ENCODE measurements around the gene GFI1. TPM values are rescaled to one million over a fixed set of nuclear protein-coding genes. Genes with fewer than 3 reads are reported as not detected.
A peak's percentile ranks its signal among the peaks of the same experiment; 100 is the strongest.

The GFI1 gene
- polyA plus RNA-seq, 2 of the 4 experiments (the other 2 are of a cell fraction), result 0.08 to 0.18 TPM

DNA sequence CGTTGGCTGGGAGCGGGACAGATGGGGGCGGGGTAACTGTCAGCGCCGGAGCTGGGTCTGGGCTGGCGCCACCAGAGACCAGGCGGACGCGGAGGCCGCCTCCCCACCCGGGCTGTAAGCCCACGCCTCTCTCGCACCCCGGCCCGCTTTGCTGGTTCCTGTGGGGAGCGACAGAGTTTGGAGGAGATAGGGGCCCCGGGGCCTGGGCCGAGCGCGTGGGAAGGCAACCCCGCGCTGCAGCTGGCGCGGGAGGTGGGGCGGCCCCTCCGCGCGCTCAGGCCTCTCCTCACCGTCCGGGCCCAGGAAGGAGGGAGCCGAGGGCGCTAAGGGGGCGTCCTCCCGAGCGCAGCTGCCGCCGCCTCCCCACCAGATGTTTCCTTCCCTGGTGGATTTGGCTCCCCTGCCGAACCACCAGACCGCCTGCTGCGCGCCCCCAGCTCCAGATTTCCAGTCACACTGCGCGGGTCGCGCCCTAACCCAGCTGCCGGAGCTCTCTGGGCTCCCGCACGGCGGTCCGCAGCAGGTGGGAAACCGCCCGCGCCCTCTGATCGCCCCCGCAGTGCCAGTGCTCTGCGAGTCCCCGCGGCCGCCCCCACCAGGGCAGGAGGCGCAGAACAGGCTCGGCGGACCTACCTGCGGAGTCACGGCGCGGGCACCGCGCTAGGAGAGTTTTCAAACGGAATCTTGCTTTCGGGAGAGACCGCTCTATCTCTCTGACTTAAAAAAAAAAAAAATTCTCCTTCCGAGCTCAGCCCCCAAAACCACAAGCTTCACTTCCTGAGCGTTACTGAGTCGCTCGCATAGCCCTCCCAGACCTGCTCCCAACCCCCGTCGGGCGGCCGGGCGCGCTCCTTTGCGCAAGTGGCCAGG is 1.1 kb downstream of the GFI1 start:
- ATAC-seq, result peak; percentile 59 to 76
- 0% methylated on average over 8 of the region's 82 CpGs for WGBS (ENCODE audit: missing lambda C conversion rate)
- CTCF ChIA-PET, result interaction anchor here (0.6 to 2.5 kb wide), 6 partner anchors 8 to 319 kb away, joined by 3 to 11 read pairs (median 5); no protein-coding TSS in a partner anchor
- no peaks in the 10 kb centered on the region for H3K9me3 ChIP-seq
- DNase-seq (ENCODE audit: low read depth in 1 of 2, low spot score in 1 of 2), result peak in 1 of 2 experiments; percentile 53
- TF ChIP-seq SMC3 (IDR thresholded peaks at IDR 0.05) (no peak), HOXB5 (CRISPR knock-in tag; IDR thresholded peaks at IDR 0.05) (no peak), NPAS2 (CRISPR knock-in tag; IDR thresholded peaks at IDR 0.05; ENCODE audit: borderline replicate concordance) (no peak), RNF2 (IDR thresholded peaks at IDR 0.05; ENCODE audit: borderline replicate concordance, low read depth) (peak; percentile 65; the same call in 1 of the 2 replicates), HDAC2 (IDR thresholded peaks at IDR 0.05) (no peak), TFCP2L1 (CRISPR knock-in tag; IDR thresholded peaks at IDR 0.05) (no peak)
- TF ChIP-seq, protein P1, sequence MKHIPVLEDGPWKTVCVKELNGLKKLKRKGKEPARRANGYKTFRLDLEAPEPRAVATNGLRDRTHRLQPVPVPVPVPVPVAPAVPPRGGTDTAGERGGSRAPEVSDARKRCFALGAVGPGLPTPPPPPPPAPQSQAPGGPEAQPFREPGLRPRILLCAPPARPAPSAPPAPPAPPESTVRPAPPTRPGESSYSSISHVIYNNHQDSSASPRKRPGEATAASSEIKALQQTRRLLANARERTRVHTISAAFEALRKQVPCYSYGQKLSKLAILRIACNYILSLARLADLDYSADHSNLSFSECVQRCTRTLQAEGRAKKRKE (CRISPR knock-in tag; IDR thresholded peaks at IDR 0.05; ENCODE audit: low read depth), result no peak
- H3K27ac ChIP-seq, result peak overlapping the region; percentile 35 to 73; a peak in 3 of 6 replicates
- no peak for FAIRE-seq
- POLR2A ChIA-PET, result no interaction called here
- H3K4me2 ChIP-seq, result peak overlapping the region; percentile 99
- H3K4me1 ChIP-seq, result peaks cover 28% of the 10 kb centered on the region; the same call in 2 of the 3 replicates
- peak overlapping the region; percentile 66 for H3K4me3 ChIP-seq

DNA sequence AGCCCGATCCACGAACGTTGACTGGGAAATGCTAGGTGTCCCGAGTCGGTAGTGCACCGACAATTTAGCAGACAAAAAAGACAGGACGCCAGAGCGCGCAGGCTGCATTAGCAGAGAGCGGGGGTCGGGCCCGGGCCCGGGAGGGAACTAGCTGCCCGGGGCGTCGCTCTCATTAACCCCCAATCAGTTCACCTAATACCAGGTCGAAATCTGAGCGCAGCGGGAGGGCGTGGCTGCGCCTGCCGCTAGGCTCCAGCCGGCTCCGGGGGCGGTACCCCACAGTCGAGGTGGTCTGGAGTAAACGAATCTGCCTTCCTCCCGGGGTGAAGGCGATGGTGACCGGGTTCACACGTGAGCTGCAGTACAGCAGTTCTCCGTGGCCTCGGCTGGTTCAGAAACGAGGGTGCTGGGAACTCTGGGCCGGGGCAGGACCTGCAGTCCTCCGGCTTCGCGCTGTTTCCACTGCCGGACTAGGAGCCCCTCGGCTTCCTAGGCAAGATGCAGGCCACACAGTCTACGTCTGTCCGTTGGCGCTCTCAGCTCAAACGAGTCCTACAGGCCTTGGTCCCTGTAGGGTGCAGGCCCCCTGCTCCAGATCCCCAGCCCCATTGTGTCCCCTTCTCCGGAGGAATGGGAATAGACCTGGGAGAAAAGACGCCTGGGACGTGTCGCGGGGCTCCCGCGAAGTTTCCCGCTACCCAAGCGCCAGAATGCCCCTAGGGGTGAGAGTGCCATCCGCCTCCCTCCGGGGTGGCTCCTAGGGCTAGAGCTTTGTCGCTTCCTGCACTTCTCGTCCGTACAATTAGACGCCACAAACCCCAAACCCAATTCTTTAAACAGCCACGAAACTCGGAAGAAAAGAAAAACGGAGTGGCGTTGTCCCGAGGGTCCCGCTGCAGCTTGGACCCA is 2.0 kb downstream of the GFI1 start:
- Histone ChIP-seq H3K4me1 (peaks cover 28% of the 10 kb centered on the region; the same call in 2 of the 3 replicates), H3K9me3 (no peaks in the 10 kb centered on the region), H3K4me3 (peak overlapping the region; percentile 66), H3K4me2 (peak overlapping the region; percentile 99), H3K27ac (no peak overlapping the region)
- ChIA-PET POLR2A (no interaction called here), CTCF (interaction anchor here (1.7 to 2.5 kb wide), 2 partner anchors 10 to 175 kb away, joined by 8 to 11 read pairs; no protein-coding TSS in a partner anchor)
- peak in 1 of 2 experiments; percentile 38 for DNase-seq (ENCODE audit: low read depth in 1 of 2, low spot score in 1 of 2)
- WGBS (ENCODE audit: missing lambda C conversion rate), result 3% methylated on average over 12 of the region's 65 CpGs
- ATAC-seq, result peak; percentile 47 to 62; a peak in 4 of 6 replicates
- no peak for FAIRE-seq
- TF ChIP-seq FOXS1 (CRISPR knock-in tag; IDR thresholded peaks at IDR 0.05) (no peak), RNF2 (IDR thresholded peaks at IDR 0.05; ENCODE audit: borderline replicate concordance, low read depth) (peak; percentile 100), RCOR1 (IDR thresholded peaks at IDR 0.05; ENCODE audit: low read depth, low read length) (no peak), CBX8 (IDR thresholded peaks at IDR 0.05) (peak; percentile 99), MAZ (IDR thresholded peaks at IDR 0.05; ENCODE audit: borderline replicate concordance, low read depth, low read length) (no peak), POLR2A (IDR thresholded peaks at IDR 0.05; ENCODE audit: low read length) (no peak), ESRRA (IDR thresholded peaks at IDR 0.05; ENCODE audit: borderline replicate concordance, low read length) (no peak), RAD21 (conservative IDR thresholded peaks at IDR 0.05 in 1 of 2, IDR thresholded peaks at IDR 0.05 in 1 of 2) (no peak), SMC3 (IDR thresholded peaks at IDR 0.05) (no peak), HEYL (CRISPR knock-in tag; IDR thresholded peaks at IDR 0.05) (no peak), ZFP36 (IDR thresholded peaks at IDR 0.05; ENCODE audit: borderline replicate concordance, partially characterized antibody) (peak; percentile 51), NPAS2 (CRISPR knock-in tag; IDR thresholded peaks at IDR 0.05; ENCODE audit: borderline replicate concordance) (no peak), KDM1A (IDR thresholded peaks at IDR 0.05; ENCODE audit: low read depth) (no peak)
- TF ChIP-seq, protein P2, sequence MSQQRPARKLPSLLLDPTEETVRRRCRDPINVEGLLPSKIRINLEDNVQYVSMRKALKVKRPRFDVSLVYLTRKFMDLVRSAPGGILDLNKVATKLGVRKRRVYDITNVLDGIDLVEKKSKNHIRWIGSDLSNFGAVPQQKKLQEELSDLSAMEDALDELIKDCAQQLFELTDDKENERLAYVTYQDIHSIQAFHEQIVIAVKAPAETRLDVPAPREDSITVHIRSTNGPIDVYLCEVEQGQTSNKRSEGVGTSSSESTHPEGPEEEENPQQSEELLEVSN (IDR thresholded peaks at IDR 0.05; ENCODE audit: borderline replicate concordance, low read depth), result peak; percentile 39; the same call in 1 of the 2 replicates
- TF ChIP-seq, protein P3, sequence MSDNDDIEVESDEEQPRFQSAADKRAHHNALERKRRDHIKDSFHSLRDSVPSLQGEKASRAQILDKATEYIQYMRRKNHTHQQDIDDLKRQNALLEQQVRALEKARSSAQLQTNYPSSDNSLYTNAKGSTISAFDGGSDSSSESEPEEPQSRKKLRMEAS (IDR thresholded peaks at IDR 0.05), result peak; percentile 19; the same call in 1 of the 2 replicates

Measured in A549 (cell line).